Smooth muscle cell of the umbilical artery (primary cell): ENCODE measurements around the gene UGT1A8. TPM values are rescaled to one million over a fixed set of nuclear protein-coding genes. Genes with fewer than 3 reads are reported as not detected.

Source experiments
- total RNA-seq: library from RNA; depleted of rRNA; stranded (reverse); fragments of >200 nt; gene quantifications from 2 replicates; pipeline ENCODE4 v1.2.3, GENCODE V29; 2014

UGT1A8 gene
- not detected in 2 replicates for total RNA-seq

GRCh38 chr2:233617476-233617875 lies at the start of gene UGT1A8:
Gene UGT1A8, plus strand, starts transcription at chr2:233617633. Its CDS starts 75 bp downstream, at chr2:233617708.

DNA sequence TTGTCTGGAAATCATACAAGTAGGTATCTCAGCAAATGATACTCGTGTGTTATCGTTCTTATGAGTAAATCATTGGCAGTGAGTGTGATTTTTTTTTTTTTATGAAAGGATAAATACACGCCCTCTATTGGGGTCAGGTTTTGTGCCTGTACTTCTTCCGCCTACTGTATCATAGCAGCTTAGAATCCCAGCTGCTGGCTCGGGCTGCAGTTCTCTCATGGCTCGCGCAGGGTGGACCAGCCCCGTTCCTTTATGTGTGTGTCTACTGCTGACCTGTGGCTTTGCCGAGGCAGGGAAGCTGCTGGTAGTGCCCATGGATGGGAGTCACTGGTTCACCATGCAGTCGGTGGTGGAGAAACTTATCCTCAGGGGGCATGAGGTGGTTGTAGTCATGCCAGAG lies 18.9 kb downstream of the UGT1A8 start, which contains the start of gene UGT1A10:
UGT1A10 (plus strand) TSS at position 143 of the 400 bp plus-strand sequence; CDS start at position 218, 75 bp downstream.

GRCh38 chr2:233671290-233672161 lies 54.1 kb downstream of the UGT1A8 start, which contains the start of gene UGT1A9:
Gene UGT1A9, plus strand, starts transcription at chr2:233671898. Its CDS starts 37 bp downstream, at chr2:233671935.

DNA sequence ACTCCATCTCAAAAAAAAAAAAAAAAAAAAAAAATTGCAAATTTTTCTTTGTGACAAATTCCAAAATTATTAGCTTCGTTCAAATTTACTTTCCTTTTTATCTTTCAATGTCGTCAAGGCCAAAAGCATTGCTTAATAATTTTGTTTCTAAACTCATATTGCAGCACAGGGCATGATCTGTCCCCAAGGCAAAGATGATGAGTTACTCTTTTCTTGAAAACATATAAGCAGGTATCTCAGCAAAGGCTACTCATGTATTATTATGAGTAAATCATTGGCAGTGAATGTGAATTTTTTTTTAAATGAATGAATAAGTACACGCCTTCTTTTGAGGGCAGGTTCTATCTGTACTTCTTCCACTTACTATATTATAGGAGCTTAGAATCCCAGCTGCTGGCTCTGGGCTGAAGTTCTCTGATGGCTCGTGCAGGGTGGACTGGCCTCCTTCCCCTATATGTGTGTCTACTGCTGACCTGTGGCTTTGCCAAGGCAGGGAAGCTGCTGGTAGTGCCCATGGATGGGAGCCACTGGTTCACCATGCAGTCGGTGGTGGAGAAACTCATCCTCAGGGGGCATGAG lies 64.2 kb downstream of the UGT1A8 start, which contains the start of gene UGT1A7:
UGT1A7 (plus strand) TSS at position 381 of the 579 bp plus-strand sequence; CDS start at position 418, 37 bp downstream.

DNA sequence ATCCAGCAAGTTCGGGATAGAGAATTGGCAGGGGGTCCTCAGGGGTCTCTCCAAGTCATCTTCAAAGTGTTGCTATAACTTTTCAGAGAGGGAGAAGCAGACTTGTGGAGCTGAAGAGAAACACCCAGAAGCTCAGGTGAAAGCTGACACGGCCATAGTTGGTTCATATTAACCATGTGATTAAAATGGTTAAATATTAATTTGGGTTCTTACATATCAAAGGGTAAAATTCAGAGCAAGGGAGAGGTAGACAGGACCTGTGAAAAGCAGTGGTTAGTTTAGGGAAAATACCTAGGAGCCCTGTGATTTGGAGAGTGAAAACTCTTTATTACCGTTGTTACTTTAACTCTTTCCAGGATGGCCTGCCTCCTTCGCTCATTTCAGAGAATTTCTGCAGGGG lies 75.2 kb downstream of the UGT1A8 start, which contains the start of gene UGT1A6:
UGT1A6 (plus strand) TSS at position 243 of the 400 bp plus-strand sequence; CDS start at position 358, 115 bp downstream.

GRCh38 chr2:233712611-233713261 lies 95.3 kb downstream of the UGT1A8 start, which contains the start of gene UGT1A5:
Gene UGT1A5, plus strand, starts transcription at chr2:233712907. Its CDS starts 85 bp downstream, at chr2:233712992.

DNA sequence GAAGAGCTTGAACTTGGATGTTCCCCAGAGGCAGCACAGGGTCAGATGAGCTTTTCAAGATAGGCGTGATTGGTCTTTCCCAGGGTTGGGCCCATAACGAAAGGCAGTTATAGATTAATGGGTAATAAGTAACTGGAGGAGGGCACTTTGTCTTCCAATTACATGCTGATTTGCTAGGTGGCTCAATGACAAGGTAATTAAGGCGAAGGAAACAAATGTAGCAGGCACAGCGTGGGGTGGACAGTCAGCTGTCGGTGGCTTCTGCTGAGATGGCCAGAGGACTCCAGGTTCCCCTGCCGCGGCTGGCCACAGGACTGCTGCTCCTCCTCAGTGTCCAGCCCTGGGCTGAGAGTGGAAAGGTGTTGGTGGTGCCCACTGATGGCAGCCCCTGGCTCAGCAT lies 101.1 kb downstream of the UGT1A8 start, which contains the start of gene UGT1A4:
UGT1A4 (plus strand) TSS at position 185 of the 400 bp plus-strand sequence; CDS start at position 270, 85 bp downstream.

DNA sequence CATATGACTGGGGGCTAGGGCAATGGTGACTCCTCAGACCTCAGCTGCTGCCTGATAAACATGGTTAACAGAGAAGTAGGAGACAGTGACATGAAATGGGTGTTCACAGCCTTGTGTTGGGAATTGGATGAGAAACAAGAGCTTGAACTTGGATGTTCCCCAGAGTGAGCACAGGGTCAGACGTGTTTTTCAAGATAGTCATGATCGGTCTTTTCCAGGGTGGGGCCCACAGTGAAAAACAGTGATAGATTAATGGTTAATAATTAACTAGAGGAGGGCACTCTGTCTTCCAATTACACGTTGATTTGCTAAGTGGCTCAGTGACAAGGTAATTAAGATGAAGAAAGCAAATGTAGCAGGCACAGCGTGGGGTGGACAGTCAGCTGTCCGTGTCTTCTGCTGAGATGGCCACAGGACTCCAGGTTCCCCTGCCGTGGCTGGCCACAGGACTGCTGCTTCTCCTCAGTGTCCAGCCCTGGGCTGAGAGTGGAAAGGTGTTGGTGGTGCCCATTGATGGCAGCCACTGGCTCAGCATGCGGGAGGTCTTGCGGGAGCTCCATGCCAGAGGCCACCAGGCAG lies 111.4 kb downstream of the UGT1A8 start, which contains the start of gene UGT1A3:
UGT1A3 (plus strand) TSS at position 320 of the 579 bp plus-strand sequence; CDS start at position 405, 85 bp downstream.

GRCh38 chr2:233760043-233760442 lies 142.6 kb downstream of the UGT1A8 start, which contains the start of gene UGT1A1:
Gene UGT1A1, plus strand, starts transcription at chr2:233760270. Its CDS starts 18 bp downstream, at chr2:233760288.

GRCh38 chr2:233778030-233778429 lies 160.6 kb downstream of the UGT1A8 start, which contains the start of gene MROH2A:
Gene MROH2A, plus strand, starts transcription at chr2:233778330. Its CDS starts 1,029 bp downstream, at chr2:233779359.

Other genes with a start within 250 kb of the UGT1A8 start
- 44.2 and 54.6 TPM in 2 replicates for gene USP40, start 50.9 kb upstream of the UGT1A8 start, total RNA-seq
- gene UGT1A10, start 18.8 kb downstream of the UGT1A8 start, total RNA-seq: not detected in 2 replicates
- not detected in 2 replicates for gene UGT1A9, start 54.3 kb downstream of the UGT1A8 start, total RNA-seq
- gene UGT1A7, start 64.3 kb downstream of the UGT1A8 start, total RNA-seq: not detected in 2 replicates
- not detected in 2 replicates for gene UGT1A6, start 75.3 kb downstream of the UGT1A8 start, total RNA-seq
- gene UGT1A5, start 95.3 kb downstream of the UGT1A8 start, total RNA-seq: not detected in 2 replicates
- gene UGT1A4, start 101.1 kb downstream of the UGT1A8 start, total RNA-seq: not detected in 2 replicates
- gene UGT1A3, start 111.4 kb downstream of the UGT1A8 start, total RNA-seq: not detected in 2 replicates
- not detected in 2 replicates for gene UGT1A1, start 142.6 kb downstream of the UGT1A8 start, total RNA-seq
- not detected in 2 replicates for gene MROH2A, start 160.7 kb downstream of the UGT1A8 start, total RNA-seq
- 1.5 and 9.4 TPM in 2 replicates for gene HJURP, start 236.9 kb downstream of the UGT1A8 start, total RNA-seq